Kidney (tissue), 14 donors: ENCODE results near the gene EGFL8. TPM values are rescaled to one million over a fixed set of nuclear protein-coding genes. Genes with fewer than 3 reads are reported as not detected.
A peak's percentile ranks its signal among the peaks of the same experiment; 100 is the strongest.

Experiments used
- DNase-seq, 5 donors: peaks; one replicate each; pipeline ENCODE4 v3.0.0-alpha.2; 2013 to 2020
- FAIRE-seq: peaks from 2 replicates; lab custom pipeline; 2012; peaks lifted over from hg19 to GRCh38; lab: Jason Lieb, UNC
- H3K27ac ChIP-seq, 2 donors: one replicate each; pipeline ENCODE4 v1.7.0; 2013; ENCODE audit warnings: low read depth in 2 of 2, low read length in 2 of 2, inconsistent platforms in 1 of 2
- H3K27me3 ChIP-seq: one replicate; pipeline ENCODE4 v1.7.1; 2013; ENCODE audit warnings: low read length, inconsistent platforms; ENCODE audit not compliant: control insufficient read depth, insufficient read depth
- H3K36me3 ChIP-seq, 3 donors: one replicate each; pipeline versions ENCODE4 v1.7.0 to v1.7.1; 2013; ENCODE audit warnings: low read length in 3 of 3, control low read depth in 1 of 3, inconsistent platforms in 1 of 3; ENCODE audit not compliant: insufficient read depth in 3 of 3, control insufficient read depth in 2 of 3
- H3K4me1 ChIP-seq, 3 donors: one replicate each; pipeline versions ENCODE4 v1.7.0 to v1.7.1; 2013; ENCODE audit warnings: low read length in 3 of 3, inconsistent platforms in 1 of 3, low read depth in 1 of 3; ENCODE audit not compliant: control insufficient read depth in 2 of 3, insufficient read depth in 2 of 3
- H3K4me3 ChIP-seq, 3 donors: one replicate each; pipeline versions ENCODE4 v1.7.0 to v1.8.1; 2013; ENCODE audit warnings: low read length in 3 of 3, control low read depth in 1 of 3, inconsistent platforms in 1 of 3
- H3K9ac ChIP-seq, 3 donors: one replicate each; pipeline versions ENCODE4 v1.7.0 to v1.7.1; 2013; ENCODE audit warnings: low read length in 3 of 3, control low read depth in 1 of 3, inconsistent platforms in 1 of 3
- H3K9me3 ChIP-seq, 3 donors: one replicate each; pipeline versions ENCODE4 v1.7.0 to v1.7.1; 2013; ENCODE audit warnings: low read length in 3 of 3, control low read depth in 1 of 3, inconsistent platforms in 1 of 3; ENCODE audit not compliant: control insufficient read depth in 2 of 3, insufficient read depth in 1 of 3
- intact Hi-C: fragments of 100-400 bp; cut with DNase I; formaldehyde crosslinking; loops from one replicate; pipeline ENCODE4 v1.11.1; 2022
- polyA plus RNA-seq: library from polyadenylated mRNA; stranded (reverse); fragments of 350-450 nt; fragmentation: Illumina TruSeq; extraction: RNeasy Lipid Tissue Mini Kit (QIAGEN cat#74804); gene quantifications from one replicate; pipeline ENCODE4 v1.2.3, GENCODE V29; 2014; ENCODE audit warnings: low read depth, low replicate concordance; ENCODE audit not compliant: insufficient read depth
- total RNA-seq: library from RNA; stranded (reverse); fragmentation: NEBNext Ultra II Directional; extraction: Animal tissue kit (Norgen Biotek cat#: 25700); gene quantifications from one replicate; pipeline ENCODE4 v1.2.1, GENCODE V29; 2021
- TF ChIP-seq, protein P1 (sequence below): IDR thresholded peaks from 3 replicates; pipeline ENCODE4 v1.5.1; 2012; ENCODE audit warnings: mild to moderate bottlenecking, moderate library complexity, borderline replicate concordance; ENCODE audit not compliant: insufficient read depth; ENCODE audit errors: extremely low read depth
- donor health status: control.
- donor health status: control.
- donor health status: control.
- donor health status: control.
- donor health status: control.
- donor health status: DM: yes; HTN: yes; CAD: no.
- donor health status: Normal renal cell carcinoma (clear cell type).

Gene EGFL8
- total and polyA plus RNA-seq, 2 donors from 2014 or later, result 15.0 to 18.3 TPM

DNA sequence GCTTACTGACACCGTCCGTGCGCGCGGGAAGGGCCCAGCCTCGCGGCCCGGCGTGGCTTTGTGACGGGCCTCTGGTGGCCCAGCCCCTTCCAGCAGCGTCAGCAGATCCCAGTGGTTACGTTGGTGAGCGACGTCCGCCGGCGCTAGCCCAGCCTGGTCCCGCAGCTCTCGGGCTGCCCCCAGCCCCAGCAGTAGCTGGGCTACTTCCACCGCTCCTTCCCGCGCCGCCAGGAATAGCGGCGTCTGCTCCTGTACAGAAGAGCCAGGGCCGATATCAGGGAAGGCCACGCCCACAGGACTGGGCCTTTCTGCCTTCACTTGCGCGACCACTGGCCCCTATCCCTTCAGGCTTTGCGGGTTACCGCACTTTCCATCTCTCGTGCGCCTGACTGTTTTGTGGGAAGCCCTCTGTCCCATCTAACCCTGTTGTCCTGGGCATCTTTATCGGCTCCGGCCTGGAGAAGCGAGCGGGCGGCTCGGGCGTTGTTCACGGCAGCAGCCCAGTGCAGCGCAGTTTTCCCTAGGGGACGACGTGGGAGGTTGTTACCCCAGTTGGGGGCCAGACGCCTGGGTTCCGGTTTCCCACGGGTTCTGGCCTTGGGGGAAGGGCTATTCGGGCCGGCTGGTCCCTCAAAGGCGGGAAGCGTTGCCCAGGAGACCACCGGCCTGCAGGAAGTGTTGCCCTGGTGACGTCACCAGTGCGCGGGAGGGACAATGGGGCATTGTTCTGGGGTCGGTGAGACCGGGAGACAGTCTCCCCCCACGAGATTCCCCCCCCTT lies 31.7 kb downstream of the EGFL8 start:
- TF ChIP-seq, protein P1, sequence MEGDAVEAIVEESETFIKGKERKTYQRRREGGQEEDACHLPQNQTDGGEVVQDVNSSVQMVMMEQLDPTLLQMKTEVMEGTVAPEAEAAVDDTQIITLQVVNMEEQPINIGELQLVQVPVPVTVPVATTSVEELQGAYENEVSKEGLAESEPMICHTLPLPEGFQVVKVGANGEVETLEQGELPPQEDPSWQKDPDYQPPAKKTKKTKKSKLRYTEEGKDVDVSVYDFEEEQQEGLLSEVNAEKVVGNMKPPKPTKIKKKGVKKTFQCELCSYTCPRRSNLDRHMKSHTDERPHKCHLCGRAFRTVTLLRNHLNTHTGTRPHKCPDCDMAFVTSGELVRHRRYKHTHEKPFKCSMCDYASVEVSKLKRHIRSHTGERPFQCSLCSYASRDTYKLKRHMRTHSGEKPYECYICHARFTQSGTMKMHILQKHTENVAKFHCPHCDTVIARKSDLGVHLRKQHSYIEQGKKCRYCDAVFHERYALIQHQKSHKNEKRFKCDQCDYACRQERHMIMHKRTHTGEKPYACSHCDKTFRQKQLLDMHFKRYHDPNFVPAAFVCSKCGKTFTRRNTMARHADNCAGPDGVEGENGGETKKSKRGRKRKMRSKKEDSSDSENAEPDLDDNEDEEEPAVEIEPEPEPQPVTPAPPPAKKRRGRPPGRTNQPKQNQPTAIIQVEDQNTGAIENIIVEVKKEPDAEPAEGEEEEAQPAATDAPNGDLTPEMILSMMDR, result no peak
- Histone ChIP-seq H3K27ac (peak overlapping the region; percentile 100), H3K27me3 (no peaks in the 10 kb centered on the region), H3K4me1 (peaks cover 0 to 22% (median 16%) of the 10 kb centered on the region in 3 donors), H3K36me3 (no peaks in the 10 kb centered on the region), H3K9me3 (no peaks in the 10 kb centered on the region), H3K9ac (peak overlapping the region; percentile 67 to 100 (median 100)), H3K4me3 (peak overlapping the region; percentile 76 to 97 (median 95))
- FAIRE-seq (no peak), DNase-seq (peak; percentile 95 to 98 (median 97))
- intact Hi-C loops, result no loop called here

DNA sequence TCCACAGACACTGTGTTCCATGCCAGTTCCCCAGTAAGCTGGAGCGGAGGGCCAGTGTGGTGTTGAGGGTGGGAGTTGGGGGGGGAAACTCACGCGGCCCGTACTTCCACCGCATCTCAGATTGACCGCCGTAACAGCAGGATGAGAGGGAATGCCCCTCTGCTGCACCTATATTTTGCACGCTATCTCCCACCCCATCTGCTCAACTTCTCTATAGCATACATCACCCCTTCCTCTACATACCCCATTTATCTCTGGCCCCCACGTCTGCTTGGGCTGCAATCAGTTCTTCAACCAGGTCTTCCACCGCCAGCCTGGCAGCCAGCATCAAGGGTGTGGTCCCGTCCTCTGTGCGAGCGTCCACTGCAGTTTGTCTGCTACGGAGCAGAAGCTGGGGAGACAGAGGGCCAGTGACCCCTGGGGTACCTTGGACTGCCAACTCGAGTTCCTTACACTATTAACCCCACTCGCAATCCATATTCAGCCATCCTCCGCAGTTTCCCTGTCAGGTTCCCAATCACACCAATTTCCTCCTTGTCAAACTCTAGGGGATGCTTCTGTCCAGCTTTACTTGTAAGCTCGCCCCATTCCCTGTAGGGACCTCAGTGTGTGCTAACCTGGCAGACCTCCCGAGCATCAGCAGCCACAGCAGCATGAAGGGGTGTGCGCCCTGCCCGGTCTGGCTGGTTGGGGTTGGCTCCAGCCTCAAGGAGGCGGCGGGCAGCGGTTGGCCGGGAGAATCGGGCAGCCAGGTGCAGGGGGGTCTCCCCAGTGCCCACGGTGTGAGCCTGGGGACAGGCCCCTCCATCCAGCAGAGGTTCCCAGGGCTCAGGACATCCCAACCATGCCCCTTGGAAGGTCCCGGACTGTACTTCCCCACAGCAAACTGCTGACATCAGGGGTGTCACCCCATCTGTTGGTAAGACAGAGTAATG lies 32.6 kb downstream of the EGFL8 start:
- Histone ChIP-seq H3K9me3 (no peaks in the 10 kb centered on the region), H3K4me3 (peak overlapping the region; percentile 76 to 97 (median 95))

GRCh38 chr6:32198345-32198696 lies 33.9 kb downstream of the EGFL8 start:
- FAIRE-seq (no peak), DNase-seq (peak in 1 of 5 donors; percentile 69)
- intact Hi-C loops, result no loop called here
- no peak overlapping the region for H3K4me3 ChIP-seq
- H3K27me3 ChIP-seq, result no peaks in the 10 kb centered on the region
- H3K27ac ChIP-seq, result no peak overlapping the region
- no peaks in the 10 kb centered on the region for H3K36me3 ChIP-seq
- no peak overlapping the region for H3K9ac ChIP-seq
- peaks cover 0 to 16% (median 14%) of the 10 kb centered on the region in 3 donors for H3K4me1 ChIP-seq
- no peaks in the 10 kb centered on the region for H3K9me3 ChIP-seq
- TF ChIP-seq, protein P1, result no peak

More for the DNA sequence above, 32.6 kb downstream of the EGFL8 start:
- peaks cover 0 to 16% (median 16%) of the 10 kb centered on the region in 3 donors for H3K4me1 ChIP-seq
- H3K27me3 ChIP-seq, result no peaks in the 10 kb centered on the region
- no peaks in the 10 kb centered on the region for H3K36me3 ChIP-seq
- H3K9ac ChIP-seq, result peak overlapping the region; percentile 37 to 100 (median 43)
- FAIRE-seq (no peak), DNase-seq (peak; percentile 32 to 87 (median 52))
- TF ChIP-seq, protein P1, result no peak
- peak overlapping the region; percentile 100 for H3K27ac ChIP-seq
- intact Hi-C loops, result no loop called here
